ENCODE measurements around the gene ZCCHC3. TPM values are rescaled to one million over a fixed set of nuclear protein-coding genes. Genes with fewer than 3 reads are reported as not detected.

ZCCHC3 gene
- total RNA-seq, 1 donor from 2014 or later: 40.0 TPM

- DNase-seq (ENCODE audit: low spot score): no peak
Observed at GRCh38 chr20:284172-284571, 13.2 kb upstream of the ZCCHC3 start.

- DNase-seq (ENCODE audit: low spot score): no peak
Observed at GRCh38 chr20:286508-286907, 10.9 kb upstream of the ZCCHC3 start.

- no peak for DNase-seq (ENCODE audit: low spot score)
Observed at GRCh38 chr20:288956-289692, 8.2 kb upstream of the ZCCHC3 start.

GRCh38 chr20:289693-290083, 7.7 kb upstream of the ZCCHC3 start:
- no peak for DNase-seq (ENCODE audit: low spot score)

GRCh38 chr20:290084-290831, 7.1 kb upstream of the ZCCHC3 start, which contains the start of gene C20orf96:
Gene C20orf96 (minus strand): TSS chr20:290750. CDS start chr20:290610, 140 bp downstream.
- peak; percentile 97 for DNase-seq (ENCODE audit: low spot score)

GRCh38 chr20:294602-295001, 2.8 kb upstream of the ZCCHC3 start:
- DNase-seq (ENCODE audit: low spot score): no peak

GRCh38 chr20:295804-296203, 1.6 kb upstream of the ZCCHC3 start:
- no peak for DNase-seq (ENCODE audit: low spot score)

GRCh38 chr20:297925-298775, 780 bp downstream of the ZCCHC3 start:
- peak; percentile 72 for DNase-seq (ENCODE audit: low spot score)

GRCh38 chr20:298776-299391, 1.5 kb downstream of the ZCCHC3 start:
- no peak for DNase-seq (ENCODE audit: low spot score)

- peak; percentile 45 for DNase-seq (ENCODE audit: low spot score)
Observed at GRCh38 chr20:300345-300990, 3.1 kb downstream of the ZCCHC3 start.

GRCh38 chr20:301886-302848, 4.8 kb downstream of the ZCCHC3 start:
- DNase-seq (ENCODE audit: low spot score): peak; percentile 43

GRCh38 chr20:305745-306144, 8.4 kb downstream of the ZCCHC3 start:
- DNase-seq (ENCODE audit: low spot score): no peak

- no peak for DNase-seq (ENCODE audit: low spot score)
Observed at GRCh38 chr20:308427-309038, 11.2 kb downstream of the ZCCHC3 start.

- peak; percentile 71 for DNase-seq (ENCODE audit: low spot score)
Observed at GRCh38 chr20:309306-309840, 12.0 kb downstream of the ZCCHC3 start.

- peak; percentile 100 for DNase-seq (ENCODE audit: low spot score)
Observed at GRCh38 chr20:309841-310644, 12.7 kb downstream of the ZCCHC3 start.

GRCh38 chr20:310645-311044, 13.3 kb downstream of the ZCCHC3 start:
- DNase-seq (ENCODE audit: low spot score): no peak

GRCh38 chr20:311609-312008, 14.2 kb downstream of the ZCCHC3 start:
- no peak for DNase-seq (ENCODE audit: low spot score)

GRCh38 chr20:312067-312466, 14.7 kb downstream of the ZCCHC3 start:
- no peak for DNase-seq (ENCODE audit: low spot score)

Measured in umbilical cord (tissue), 2 donors.